ENCODE measurements around the gene TBPL1.

- TF ChIP-seq TSHZ2 (CRISPR knock-in tag; IDR thresholded peaks at IDR 0.05) = no peak
- no peak for TF ChIP-seq CREB5 (CRISPR knock-in tag; IDR thresholded peaks at IDR 0.05; ENCODE audit: low read depth)
- no peak for TF ChIP-seq ARNTL (CRISPR knock-in tag; IDR thresholded peaks at IDR 0.05; ENCODE audit: borderline replicate concordance, low read depth)
- TF ChIP-seq ZNF70 (CRISPR knock-in tag; IDR thresholded peaks at IDR 0.05) = no peak
- no peak for TF ChIP-seq RARB (CRISPR knock-in tag; IDR thresholded peaks at IDR 0.05)
- TF ChIP-seq ESRRG (CRISPR knock-in tag; IDR thresholded peaks at IDR 0.05) = no peak
- no peak for TF ChIP-seq ZFP30 (CRISPR knock-in tag; IDR thresholded peaks at IDR 0.05)
- no peak for TF ChIP-seq TCF4 (CRISPR knock-in tag; IDR thresholded peaks at IDR 0.05; ENCODE audit: borderline replicate concordance)
These were observed 16.9 kb downstream of the TBPL1 start for GRCh38 chr6:133969921-133970295.
